GF-D8 (cell line): Measurements from ENCODE around the gene NTN3.
"Not testable (repeated sequence)": the region's sequence is repeated elsewhere in the genome, so short reads cannot be mapped to it uniquely, and the experiment has no call there.

Experiments used
- DNase-seq: peaks from one replicate; lab custom pipeline; 2025; lab: John Stamatoyannopoulos, UW

The NTN3 gene

DNA sequence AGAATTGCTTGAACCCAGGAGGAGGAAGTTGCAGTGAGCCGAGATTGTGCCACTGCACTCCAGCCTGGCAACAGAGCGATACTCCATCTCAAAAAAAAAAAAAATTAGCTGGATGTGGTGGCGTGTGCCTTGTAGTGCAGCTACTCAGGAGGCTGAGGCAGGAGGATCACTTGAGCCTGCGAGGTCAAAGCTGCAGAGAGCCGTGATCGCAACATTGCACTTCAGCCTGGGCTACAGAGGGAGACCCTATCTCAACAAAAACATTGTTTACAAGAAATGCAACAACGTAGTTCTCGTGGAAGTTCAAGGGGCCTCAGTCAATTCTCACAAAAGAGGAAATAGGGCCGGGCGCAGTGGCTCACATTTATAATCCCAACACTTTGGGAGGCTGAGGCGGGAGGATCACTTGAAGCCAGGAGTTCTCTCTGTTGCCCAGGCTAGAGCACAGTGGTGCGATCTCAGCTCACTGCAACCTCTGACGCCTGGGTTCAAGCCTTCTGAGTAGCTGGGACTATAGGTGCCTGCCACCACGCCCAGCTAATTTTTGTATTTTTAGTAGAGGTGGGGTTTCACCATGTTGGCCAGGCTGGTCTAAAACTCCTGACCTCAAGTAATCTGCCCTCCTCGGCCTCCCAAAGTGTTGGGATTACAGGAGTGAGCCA is 29.8 kb upstream of the NTN3 start:
- DNase-seq = not testable (repeated sequence)

DNA sequence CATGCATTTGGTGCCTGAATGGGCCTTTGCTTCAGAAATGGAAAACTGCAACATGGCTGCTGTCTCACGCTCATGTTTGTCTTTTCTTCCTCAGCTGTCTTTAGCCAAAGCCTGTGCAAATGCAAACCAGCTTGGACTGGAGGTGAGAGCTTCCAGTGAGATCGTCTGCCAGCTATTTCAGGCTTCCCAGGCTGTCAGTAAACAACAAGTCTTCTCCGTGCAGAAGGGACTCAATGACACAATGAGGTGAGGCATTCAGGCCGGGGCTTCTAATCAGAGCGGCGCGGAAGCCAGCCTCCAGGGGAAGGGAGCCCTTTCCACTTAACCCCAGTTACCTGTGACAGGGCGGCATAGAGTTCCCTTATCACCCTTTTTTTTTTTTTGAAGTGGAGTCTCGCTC is 27.5 kb upstream of the NTN3 start:
- DNase-seq = no peak

DNA sequence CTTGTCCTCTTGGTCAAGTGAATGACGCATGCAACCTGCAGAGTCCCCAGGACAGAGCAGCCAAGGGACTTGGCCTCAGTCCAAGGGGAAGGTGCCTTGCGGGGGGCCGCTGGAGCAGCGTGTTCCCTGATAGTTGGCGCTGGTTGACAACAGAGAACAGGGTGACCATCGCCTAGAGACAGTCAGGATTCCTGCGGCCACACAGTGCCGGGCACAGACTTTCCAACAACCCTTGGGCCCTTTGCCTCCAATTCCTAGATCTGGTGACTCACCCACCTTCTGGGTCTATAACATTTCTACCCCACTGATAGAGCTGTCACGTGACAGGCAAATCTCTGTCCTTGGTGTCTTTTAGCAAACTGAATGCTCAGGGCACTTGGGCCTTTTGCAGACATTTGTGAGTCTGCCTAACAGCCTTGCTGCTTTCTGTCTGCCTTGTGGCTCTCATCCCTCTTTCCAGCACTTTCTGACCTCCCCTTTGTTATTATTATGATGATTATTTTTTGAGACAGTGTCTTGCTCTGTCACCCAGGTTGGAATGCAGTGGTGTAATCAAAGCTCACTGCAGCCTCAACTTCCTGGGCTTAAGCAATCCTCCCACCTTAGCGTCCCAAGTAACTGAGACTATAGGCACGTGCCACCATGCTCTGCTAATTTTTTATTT is 23.0 kb upstream of the NTN3 start:
- no peak for DNase-seq

DNA sequence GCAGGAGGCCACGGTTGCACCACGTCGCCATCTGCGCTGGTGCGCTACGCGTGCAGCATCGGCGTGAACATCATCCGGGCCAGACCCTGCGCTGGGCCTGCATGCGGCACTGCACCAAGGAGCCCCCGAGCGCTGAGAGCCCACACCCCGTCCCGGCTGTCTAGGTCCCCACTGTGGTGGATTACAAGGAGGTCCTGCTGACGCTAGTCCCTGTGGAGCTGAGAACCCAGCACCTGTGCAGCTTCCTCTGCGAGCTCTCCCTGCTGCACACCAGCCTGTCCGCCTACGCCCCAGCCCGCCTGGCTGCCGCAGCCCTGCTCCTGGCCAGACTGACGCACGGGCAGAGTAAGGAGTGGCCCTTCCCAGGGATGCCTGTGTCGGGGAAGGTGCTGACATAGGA is 22.0 kb upstream of the NTN3 start:
- no peak for DNase-seq

DNA sequence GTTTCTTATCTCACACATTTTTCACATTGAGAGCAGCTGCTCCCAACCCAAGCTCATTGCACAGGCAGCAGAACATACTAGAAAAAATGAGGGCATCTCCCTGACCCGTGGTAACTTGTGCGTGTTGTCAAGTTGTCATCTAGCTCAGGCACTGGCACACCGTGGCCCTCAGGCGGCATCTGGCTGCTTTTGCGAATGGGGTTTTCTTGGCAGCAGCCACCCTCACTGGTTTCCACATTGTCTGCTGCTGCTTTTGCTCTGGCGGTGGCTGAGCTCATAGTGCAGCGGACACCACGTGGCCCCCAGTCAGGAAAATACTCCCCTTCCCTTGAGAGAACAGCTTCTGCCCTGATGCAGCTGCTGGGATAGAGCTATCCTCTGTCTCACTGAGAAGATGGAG is 20.6 kb upstream of the NTN3 start:
- no peak for DNase-seq

DNA sequence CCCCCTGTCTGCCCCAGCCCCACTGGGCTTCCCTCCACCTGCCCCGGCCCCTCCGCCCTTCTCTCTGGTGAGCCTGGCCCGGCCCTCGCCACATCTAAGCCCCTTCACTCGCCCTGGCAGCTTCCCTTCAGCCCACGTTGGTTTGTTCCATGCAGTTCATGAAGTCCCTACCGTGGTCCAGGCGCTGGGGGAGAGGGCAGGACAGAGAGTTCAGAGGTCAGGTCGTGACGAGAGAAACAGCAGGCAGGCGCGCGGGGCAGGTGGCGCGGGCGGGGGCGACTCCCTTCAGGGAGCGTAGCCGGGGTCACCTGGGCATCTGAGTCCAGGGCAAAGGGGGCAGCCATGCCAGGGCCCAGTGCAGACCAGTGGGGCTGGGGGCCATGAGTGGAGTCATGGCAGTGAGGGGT is 20.1 kb upstream of the NTN3 start:
- no peak for DNase-seq

DNA sequence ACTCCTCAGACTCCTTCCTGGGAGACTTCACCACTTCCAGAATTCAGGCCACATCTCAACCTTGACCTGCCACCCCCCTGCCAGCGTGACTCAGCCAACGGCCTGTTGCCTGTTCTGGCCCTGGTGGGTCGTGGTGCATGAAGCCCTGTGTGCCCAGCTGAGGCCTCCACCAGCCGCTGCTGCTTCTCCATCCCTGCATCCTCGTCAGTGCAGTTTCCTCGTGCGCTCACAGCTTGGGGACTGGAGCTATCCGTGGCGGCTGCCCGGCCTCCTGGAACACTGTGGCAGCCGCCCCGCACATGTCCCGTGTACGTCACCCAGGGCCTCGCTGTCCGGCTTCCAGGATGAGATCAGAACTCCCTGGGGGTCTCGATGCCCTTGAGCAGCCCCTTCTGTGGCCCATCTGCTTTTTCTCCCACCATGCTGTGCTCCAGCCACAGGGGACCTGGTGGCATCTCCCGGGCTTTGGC is 19.2 kb upstream of the NTN3 start:
- no peak for DNase-seq

DNA sequence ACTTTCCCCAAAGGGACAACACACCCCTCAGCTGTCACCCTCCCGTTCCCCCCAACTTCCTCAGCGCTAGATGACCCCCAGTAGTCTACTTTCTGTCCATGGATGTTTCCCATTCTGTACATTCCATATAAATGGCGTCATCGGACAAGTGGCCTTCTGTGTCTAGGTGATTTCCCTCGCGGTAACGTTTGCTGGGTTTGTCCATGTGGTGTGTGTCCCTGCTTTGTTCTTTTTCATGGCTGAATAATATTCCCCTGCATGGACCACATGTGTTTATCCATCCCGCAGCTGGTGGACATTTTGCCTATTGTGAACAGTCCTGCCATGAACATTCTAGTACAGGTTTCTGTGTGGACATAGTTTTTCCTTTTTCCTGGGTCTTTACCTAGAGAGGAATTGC is 18.4 kb upstream of the NTN3 start:
- DNase-seq = no peak

DNA sequence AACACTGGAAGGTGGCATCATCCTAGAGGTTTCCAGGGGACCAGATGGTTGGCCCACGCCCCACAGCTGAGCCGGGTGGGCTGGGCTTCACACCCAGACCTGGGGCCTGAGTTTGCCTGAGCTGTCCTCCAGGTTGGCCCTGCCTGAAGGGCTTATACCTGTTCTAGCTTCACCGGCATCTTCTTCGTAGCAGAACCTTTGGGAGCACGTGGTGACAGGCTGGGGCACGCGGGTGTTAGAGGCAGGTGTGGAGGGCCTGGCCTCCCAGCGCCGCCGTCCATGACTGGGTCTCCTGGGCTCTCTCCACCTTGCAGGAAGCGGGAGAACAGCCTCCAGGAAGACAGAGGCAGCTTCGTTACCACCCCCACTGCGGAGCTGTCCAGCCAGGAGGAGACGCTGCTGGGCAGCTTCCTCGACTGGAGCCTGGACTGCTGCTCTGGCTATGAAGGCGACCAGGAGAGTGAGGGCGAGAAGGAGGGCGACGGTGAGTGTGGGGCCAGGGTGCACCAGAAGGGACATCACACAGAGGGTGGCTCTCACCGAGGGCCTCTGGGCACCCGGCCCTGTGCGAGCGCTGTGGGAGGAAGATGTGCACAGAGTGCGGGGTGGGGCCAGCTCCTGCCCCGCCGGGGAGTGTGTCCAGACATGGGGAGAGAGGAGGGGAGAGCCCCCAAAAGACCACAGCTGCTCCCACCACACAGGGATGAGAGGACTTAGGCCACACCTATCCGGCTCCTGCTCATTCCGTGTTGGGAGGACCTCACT is 15.8 kb upstream of the NTN3 start:
- DNase-seq = no peak

DNA sequence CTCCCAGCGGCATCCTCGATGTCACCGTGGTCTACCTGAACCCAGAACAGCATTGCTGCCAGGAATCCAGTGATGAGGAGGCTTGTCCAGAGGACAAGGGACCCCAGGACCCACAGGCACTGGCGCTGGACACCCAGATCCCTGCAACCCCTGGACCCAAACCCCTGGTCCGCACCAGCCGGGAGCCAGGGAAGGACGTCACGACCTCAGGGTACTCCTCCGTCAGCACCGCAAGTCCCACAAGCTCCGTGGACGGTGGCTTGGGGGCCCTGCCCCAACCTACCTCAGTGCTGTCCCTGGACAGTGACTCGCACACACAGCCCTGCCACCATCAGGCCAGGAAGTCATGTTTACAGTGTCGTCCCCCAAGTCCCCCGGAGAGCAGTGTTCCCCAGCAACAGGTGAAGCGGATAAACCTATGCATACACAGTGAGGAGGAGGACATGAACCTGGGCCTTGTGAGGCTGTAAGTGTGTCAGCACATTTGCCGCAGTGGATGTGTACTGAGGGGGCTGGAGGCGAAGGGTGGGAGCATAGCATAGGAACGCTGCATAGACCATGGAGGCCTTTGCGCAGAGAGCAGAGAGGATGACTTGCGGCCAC is 14.4 kb upstream of the NTN3 start:
- no peak for DNase-seq

DNA sequence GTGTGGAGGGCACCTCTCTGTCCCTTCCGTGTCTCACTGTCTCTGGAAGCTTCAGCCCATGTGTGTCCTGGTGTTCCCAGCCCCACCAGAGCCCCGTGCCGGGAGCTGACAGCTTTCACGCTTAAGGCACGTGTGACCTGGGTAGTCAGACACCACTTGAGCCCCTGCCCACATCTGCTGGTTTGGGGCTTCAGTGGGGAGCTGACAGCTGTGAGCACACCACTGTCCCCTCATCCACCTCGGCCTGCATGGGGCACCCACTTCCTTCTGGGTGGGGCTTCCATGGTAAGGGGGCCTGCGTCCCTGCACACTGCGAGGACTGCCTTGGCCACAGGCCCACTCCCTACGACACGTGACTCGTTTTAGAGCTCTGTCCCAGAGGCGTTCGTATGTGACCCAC is 13.8 kb upstream of the NTN3 start:
- no peak for DNase-seq

DNA sequence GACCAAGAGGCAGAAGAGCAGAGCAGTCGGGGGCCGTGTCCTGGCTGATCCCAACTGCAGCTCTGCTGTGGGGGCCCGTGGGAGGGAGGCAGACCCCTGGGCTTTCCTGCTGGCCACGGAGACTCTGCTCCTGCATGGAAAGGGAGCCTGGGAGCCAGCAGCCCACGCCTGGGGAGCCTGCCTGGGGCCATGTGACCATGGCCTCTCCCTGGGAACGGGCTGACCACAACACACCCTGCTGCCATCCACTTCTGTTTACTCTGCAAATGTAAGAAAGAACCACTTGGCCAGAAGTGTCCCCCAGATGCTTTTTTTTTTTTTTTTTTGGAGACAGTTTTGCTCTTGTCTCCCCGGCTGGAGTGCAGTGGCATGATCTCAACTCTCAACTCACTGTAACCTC is 13.2 kb upstream of the NTN3 start:
- no peak for DNase-seq

DNA sequence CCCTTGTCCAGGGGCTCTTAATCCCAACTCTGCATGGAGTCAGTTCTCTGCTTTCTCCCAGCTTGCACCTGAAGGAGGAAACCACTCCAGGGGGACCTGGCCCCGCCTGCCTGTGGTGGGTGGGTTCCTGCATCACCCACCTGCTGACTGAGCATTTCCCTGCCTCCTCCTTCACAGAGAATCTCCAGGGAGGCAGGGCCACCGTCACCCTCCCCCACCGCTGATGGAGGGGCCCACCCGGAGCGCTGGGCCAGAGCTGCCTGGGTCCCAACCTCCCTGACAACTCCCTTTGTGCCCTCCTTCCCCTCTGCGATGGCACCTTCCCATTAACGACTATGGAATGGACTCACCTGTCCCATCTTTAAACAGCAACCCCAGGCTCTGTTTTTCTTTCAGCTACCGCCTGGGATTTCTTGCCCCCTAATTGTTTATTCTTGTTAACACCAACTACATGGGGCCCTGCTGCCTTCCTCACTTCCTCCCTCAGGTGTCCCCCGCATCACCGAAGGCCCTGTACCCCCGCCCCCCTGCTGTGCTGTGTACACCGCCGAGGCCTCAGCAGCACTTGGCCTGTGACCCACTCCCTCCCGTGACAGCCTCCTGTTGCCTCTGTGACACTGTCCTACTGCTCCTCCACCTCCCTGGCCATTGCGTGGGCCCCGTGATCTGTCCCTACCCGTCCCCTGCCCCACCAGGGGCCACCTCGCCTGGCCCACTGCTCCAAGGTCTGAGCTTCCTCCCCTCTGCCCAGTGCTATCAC is 12.0 kb upstream of the NTN3 start:
- no peak for DNase-seq

DNA sequence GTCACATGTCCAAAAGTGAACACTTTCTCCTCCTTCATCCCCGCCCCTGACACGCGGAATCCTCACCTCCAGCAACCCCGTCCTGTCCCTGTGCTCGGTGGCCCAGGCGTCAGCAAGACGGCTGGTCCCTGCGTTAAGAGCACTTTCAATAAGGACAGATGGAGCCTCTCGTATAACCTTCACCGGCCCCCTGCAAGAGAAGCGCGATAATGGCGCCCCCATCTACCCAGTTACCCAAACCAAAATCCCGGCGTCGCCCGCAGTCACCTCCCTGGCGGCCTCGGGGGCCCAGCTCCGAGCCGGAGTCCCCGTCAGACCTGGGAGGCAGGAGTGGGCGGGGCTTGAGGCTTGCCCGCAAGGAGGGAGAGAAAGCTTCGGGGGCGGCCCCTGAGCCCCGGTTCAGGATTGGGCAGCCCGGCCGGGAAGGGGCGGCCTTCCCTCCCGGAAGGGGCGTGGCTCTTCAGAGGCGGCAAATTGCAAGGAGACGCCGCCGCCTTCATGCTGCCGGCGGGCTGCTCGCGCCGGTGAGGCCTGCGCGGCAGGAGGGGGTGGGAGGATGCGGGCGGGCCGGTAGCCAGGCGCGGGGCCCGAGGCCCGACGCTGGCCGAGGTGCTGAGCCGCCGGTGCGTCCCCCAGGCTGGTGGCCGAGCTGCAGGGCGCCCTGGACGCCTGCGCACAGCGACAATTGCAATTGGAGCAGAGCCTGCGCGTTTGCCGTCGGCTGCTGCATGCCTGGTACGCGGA is 11.3 kb upstream of the NTN3 start, which contains the start of gene TEDC2:
Gene TEDC2, plus strand, starts transcription at position 463 of the 744 bp plus-strand sequence. Its CDS starts 36 bp downstream, at position 499.
- peak; percentile 92 for DNase-seq

DNA sequence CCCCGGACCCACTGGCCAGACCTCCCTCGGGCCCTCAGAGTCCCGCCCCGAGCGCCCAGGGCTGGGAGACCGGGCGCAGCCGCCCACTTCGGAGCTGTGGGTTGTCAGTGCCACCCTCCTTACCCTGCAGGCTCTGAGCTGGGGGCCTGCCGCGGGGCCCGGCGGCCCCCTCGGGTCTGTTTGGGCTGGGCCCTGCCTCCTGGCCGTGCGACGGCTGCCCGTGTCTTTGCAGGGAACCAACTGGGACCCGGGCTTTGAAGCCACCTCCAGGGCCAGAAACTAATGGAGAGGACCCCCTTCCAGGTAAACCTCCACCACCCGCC is 10.7 kb upstream of the NTN3 start:
- DNase-seq = no peak

DNA sequence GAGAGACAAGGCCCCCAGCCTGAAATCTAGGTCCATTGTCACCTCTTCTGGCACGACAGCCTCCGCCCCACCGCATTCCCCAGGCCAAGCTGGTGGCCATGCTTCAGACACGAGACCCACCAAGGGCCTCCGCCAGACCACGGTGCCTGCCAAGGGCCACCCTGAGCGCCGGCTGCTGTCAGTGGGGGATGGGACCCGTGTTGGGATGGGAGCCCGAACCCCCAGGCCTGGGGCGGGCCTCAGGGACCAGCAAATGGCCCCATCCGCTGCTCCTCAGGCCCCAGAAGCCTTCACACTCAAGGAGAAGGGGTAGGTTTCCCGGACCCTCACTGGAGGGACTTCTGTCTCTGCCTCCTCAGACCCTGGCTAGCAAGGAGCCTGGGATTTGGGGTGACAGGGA is 10.2 kb upstream of the NTN3 start:
- DNase-seq = no peak

DNA sequence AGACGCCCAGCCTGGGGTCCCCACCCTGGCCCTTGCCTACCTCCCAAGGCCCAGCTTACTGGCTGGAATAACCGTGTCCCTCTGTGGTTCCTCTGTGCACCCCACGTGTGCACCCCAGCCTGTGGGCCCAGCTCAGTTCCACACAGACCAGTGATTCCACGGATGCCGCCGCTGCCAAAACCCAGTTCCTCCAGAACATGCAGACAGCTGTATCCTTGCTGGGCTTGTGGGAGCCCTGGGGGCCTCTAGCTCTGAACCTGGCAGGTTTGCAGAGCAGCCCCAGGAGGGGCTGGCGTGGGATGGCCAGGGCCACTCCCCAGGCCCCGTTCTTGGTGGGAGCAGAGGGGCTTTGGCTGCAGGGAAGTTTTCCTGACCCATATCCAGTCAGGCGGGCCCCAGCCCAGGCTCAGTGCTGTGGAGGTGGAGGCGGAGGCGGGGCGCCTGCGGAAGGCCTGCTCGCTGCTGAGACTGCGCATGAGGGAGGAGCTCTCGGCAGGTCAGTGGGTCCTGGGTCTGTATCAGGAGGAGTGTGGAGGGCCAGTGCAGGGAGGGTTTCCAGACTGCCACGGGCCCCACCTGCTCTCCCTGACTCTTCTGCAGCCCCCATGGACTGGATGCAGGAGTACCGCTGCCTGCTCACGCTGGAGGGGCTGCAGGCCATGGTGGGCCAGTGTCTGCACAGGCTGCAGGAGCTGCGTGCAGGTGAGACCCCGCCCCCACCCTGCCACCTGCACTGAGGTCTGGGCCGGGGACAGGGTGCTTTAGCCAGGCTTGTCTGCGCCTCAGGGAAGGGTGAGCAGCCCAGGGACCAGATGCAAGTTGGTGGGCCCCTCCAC is 8.8 kb upstream of the NTN3 start:
- DNase-seq = no peak

DNA sequence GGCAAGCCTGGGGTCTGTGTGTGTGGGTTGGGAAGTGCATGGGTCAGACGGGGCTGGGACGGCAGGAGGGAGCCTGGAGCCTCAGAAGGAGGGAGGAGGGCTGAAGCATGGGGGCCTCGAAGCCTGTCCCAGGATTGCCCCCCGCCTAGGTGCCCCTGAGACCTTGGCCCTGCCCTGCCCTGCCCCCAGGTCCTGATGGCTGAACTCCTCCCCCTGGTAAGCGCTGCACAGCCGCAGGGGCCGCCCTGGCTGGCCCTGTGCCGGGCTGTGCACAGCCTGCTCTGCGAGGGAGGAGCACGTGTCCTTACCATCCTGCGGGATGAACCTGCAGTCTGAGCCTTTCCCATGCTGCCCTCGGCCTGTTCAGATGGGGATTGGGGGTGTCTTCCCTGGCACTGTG is 6.8 kb upstream of the NTN3 start:
- no peak for DNase-seq

DNA sequence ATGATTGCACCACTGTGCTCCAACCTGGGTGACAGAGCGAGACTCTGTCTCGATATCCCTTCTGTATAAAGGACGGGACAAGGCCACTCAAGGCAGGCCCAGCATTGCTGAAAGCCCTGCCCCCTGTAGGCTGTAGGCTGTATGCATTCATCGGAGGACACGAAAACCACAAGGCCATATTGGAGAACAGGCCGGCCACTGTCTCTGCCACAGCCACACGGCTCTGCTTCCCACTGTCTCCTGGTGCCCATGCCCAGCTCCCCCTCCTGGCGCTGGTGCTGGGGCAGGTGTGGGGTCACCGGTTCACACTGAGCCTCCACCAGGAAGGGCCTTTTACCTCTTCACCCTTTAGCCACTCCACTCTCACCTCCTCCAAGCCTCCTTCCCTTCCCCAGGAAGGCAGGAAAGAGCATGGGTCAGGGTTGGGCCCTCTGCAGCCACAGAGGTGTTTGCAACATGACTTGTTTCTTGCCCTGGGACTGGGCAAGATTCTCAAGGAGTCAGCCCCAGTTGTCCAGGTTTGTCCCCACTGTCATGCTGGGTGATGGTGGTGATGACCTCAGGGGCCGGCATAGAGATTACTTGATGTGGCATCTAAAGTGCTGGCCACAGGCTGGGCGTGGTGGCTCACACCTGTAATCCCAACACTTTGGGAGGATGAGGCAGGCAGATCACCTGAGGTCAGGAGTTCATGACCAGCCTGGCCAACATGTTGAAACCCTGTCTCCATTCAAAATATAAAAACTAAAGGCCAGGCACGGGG is 5.3 kb upstream of the NTN3 start:
- DNase-seq = no peak
